ENCODE measurements around the gene AKAP6. TPM values are rescaled to one million over a fixed set of nuclear protein-coding genes. Genes with fewer than 3 reads are reported as not detected.

The AKAP6 gene
- total and polyA plus RNA-seq, 2 experiments from 2014 or later = 0.38 to 0.42 TPM

DNA sequence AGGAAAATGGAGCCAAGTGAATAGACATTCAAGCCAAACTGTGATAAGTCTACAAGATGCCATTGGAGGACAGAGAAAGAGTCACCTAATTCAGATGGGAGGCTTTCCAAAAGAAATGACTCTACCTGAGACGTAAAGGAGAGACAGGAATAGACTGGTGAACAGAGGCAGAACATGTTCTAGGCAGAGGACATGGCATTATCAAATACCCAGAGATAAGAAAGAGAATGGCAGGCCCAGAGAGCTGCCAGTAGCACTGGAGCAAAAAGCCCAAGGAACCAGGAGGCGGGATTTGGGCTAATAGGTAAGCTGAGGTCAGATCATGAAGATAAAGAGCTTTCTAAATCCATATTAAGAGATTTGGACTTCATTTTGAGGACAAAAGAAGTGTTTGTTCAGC, 207.1 kb downstream of the AKAP6 start:
- no peak for ATAC-seq
- no peak overlapping the region for H3K4me3 ChIP-seq

More for the DNA sequence above, 207.1 kb downstream of the AKAP6 start:
- no peaks in the 10 kb centered on the region for H3K36me3 ChIP-seq (ENCODE audit: insufficient read depth)
- no peaks in the 10 kb centered on the region for H3F3A ChIP-seq (replicated peaks; ENCODE audit: low read depth)
- H3K4me2 ChIP-seq = no peak overlapping the region
- Mint-ChIP-seq H3K36me3 (ENCODE audit: low read depth) (no peaks in the 10 kb centered on the region), H3K4me1 (no peaks in the 10 kb centered on the region), H3K27ac (no peak overlapping the region), H3K9me3 (no peaks in the 10 kb centered on the region), H3K4me3 (no peak overlapping the region), H3K27me3 (ENCODE audit: insufficient read depth, low read depth, poor library complexity) (no peaks in the 10 kb centered on the region)
- H3K27ac ChIP-seq (ENCODE audit: low read depth) = no peak overlapping the region
- H3K9me2 ChIP-seq (ENCODE audit: insufficient read depth) = 0 out of 2 replicates have a peak, but pooled peaks cover 6% of the 10 kb centered on the region
- H3K4me1 ChIP-seq (ENCODE audit: insufficient read depth) = no peaks in the 10 kb centered on the region
- H3K27me3 ChIP-seq (ENCODE audit: insufficient read depth) = no peaks in the 10 kb centered on the region
- TF ChIP-seq, protein P1, sequence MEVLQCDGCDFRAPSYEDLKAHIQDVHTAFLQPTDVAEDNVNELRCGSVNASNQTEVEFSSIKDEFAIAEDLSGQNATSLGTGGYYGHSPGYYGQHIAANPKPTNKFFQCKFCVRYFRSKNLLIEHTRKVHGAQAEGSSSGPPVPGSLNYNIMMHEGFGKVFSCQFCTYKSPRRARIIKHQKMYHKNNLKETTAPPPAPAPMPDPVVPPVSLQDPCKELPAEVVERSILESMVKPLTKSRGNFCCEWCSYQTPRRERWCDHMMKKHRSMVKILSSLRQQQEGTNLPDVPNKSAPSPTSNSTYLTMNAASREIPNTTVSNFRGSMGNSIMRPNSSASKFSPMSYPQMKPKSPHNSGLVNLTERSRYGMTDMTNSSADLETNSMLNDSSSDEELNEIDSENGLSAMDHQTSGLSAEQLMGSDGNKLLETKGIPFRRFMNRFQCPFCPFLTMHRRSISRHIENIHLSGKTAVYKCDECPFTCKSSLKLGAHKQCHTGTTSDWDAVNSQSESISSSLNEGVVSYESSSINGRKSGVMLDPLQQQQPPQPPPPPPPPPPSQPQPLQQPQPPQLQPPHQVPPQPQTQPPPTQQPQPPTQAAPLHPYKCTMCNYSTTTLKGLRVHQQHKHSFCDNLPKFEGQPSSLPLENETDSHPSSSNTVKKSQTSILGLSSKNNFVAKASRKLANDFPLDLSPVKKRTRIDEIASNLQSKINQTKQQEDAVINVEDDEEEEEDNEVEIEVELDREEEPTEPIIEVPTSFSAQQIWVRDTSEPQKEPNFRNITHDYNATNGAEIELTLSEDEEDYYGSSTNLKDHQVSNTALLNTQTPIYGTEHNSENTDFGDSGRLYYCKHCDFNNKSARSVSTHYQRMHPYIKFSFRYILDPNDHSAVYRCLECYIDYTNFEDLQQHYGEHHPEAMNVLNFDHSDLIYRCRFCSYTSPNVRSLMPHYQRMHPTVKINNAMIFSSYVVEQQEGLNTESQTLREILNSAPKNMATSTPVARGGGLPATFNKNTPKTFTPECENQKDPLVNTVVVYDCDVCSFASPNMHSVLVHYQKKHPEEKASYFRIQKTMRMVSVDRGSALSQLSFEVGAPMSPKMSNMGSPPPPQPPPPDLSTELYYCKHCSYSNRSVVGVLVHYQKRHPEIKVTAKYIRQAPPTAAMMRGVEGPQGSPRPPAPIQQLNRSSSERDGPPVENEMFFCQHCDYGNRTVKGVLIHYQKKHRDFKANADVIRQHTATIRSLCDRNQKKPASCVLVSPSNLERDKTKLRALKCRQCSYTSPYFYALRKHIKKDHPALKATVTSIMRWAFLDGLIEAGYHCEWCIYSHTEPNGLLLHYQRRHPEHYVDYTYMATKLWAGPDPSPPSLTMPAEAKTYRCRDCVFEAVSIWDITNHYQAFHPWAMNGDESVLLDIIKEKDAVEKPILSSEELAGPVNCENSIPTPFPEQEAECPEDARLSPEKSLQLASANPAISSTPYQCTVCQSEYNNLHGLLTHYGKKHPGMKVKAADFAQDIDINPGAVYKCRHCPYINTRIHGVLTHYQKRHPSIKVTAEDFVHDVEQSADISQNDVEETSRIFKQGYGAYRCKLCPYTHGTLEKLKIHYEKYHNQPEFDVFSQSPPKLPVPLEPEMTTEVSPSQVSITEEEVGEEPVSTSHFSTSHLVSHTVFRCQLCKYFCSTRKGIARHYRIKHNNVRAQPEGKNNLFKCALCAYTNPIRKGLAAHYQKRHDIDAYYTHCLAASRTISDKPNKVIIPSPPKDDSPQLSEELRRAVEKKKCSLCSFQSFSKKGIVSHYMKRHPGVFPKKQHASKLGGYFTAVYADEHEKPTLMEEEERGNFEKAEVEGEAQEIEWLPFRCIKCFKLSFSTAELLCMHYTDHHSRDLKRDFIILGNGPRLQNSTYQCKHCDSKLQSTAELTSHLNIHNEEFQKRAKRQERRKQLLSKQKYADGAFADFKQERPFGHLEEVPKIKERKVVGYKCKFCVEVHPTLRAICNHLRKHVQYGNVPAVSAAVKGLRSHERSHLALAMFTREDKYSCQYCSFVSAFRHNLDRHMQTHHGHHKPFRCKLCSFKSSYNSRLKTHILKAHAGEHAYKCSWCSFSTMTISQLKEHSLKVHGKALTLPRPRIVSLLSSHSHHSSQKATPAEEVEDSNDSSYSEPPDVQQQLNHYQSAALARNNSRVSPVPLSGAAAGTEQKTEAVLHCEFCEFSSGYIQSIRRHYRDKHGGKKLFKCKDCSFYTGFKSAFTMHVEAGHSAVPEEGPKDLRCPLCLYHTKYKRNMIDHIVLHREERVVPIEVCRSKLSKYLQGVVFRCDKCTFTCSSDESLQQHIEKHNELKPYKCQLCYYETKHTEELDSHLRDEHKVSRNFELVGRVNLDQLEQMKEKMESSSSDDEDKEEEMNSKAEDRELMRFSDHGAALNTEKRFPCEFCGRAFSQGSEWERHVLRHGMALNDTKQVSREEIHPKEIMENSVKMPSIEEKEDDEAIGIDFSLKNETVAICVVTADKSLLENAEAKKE (CRISPR knock-in tag; IDR thresholded peaks at IDR 0.05) = no peak
- TF ChIP-seq, protein P2, sequence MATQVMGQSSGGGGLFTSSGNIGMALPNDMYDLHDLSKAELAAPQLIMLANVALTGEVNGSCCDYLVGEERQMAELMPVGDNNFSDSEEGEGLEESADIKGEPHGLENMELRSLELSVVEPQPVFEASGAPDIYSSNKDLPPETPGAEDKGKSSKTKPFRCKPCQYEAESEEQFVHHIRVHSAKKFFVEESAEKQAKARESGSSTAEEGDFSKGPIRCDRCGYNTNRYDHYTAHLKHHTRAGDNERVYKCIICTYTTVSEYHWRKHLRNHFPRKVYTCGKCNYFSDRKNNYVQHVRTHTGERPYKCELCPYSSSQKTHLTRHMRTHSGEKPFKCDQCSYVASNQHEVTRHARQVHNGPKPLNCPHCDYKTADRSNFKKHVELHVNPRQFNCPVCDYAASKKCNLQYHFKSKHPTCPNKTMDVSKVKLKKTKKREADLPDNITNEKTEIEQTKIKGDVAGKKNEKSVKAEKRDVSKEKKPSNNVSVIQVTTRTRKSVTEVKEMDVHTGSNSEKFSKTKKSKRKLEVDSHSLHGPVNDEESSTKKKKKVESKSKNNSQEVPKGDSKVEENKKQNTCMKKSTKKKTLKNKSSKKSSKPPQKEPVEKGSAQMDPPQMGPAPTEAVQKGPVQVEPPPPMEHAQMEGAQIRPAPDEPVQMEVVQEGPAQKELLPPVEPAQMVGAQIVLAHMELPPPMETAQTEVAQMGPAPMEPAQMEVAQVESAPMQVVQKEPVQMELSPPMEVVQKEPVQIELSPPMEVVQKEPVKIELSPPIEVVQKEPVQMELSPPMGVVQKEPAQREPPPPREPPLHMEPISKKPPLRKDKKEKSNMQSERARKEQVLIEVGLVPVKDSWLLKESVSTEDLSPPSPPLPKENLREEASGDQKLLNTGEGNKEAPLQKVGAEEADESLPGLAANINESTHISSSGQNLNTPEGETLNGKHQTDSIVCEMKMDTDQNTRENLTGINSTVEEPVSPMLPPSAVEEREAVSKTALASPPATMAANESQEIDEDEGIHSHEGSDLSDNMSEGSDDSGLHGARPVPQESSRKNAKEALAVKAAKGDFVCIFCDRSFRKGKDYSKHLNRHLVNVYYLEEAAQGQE (IDR thresholded peaks at IDR 0.05; ENCODE audit: unreplicated experiment) = no peak
- TF ChIP-seq NANOG (IDR thresholded peaks at IDR 0.05; ENCODE audit: borderline replicate concordance) (no peak), EZH2 (IDR thresholded peaks at IDR 0.05; ENCODE audit: low read depth, unreplicated experiment) (no peak), ZNF114 (CRISPR knock-in tag; IDR thresholded peaks at IDR 0.05) (no peak), ZNF331 (CRISPR knock-in tag; IDR thresholded peaks at IDR 0.05; ENCODE audit: low read depth) (no peak)
- TF ChIP-seq, protein P3, sequence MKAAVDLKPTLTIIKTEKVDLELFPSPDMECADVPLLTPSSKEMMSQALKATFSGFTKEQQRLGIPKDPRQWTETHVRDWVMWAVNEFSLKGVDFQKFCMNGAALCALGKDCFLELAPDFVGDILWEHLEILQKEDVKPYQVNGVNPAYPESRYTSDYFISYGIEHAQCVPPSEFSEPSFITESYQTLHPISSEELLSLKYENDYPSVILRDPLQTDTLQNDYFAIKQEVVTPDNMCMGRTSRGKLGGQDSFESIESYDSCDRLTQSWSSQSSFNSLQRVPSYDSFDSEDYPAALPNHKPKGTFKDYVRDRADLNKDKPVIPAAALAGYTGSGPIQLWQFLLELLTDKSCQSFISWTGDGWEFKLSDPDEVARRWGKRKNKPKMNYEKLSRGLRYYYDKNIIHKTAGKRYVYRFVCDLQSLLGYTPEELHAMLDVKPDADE (IDR thresholded peaks at IDR 0.05) = no peak
- H2AFZ ChIP-seq = no peak overlapping the region
- no peak for DNase-seq (ENCODE audit: low spot score)
- H3K79me2 ChIP-seq (replicated peaks; ENCODE audit: insufficient read depth) = no peaks in the 10 kb centered on the region
- no peaks in the 10 kb centered on the region for H4K20me1 ChIP-seq (replicated peaks; ENCODE audit: insufficient read depth)

All from GM23338 (cell line).